Esophagus muscularis mucosa (tissue), 4 donors: ENCODE measurements around the gene C22orf23.
A peak's percentile ranks its signal among the peaks of the same experiment; 100 is the strongest.

Experiments
- EP300 ChIP-seq: sonication (generic); formaldehyde crosslinking; IDR thresholded peaks from one replicate; pipeline ENCODE4 v1.6.1; 2017; ENCODE audit warnings: antibody characterized with exemption
- POLR2AphosphoS5 ChIP-seq, 2 donors: sonication (generic); formaldehyde crosslinking; IDR thresholded peaks; one replicate each; pipeline ENCODE4 v1.6.1; 2017; ENCODE audit warnings: antibody characterized with exemption in 2 of 2
- TF ChIP-seq, protein P1 (sequence below), 3 experiments: fragments of 200-600 bp in 2 of 3; fragments of 450-650 bp in 1 of 3; sonication (generic) in 2 of 3; IDR thresholded peaks; one replicate each; pipeline ENCODE4 v1.5.1; 2017 to 2019; ENCODE audit warnings: antibody characterized with exemption in 3 of 3, mild to moderate bottlenecking in 2 of 3, moderate library complexity in 1 of 3

- TF ChIP-seq EP300 (no peak), POLR2AphosphoS5 (IDR thresholded peaks at IDR 0.05) (peak; percentile 93 to 96)
- TF ChIP-seq, protein P1, sequence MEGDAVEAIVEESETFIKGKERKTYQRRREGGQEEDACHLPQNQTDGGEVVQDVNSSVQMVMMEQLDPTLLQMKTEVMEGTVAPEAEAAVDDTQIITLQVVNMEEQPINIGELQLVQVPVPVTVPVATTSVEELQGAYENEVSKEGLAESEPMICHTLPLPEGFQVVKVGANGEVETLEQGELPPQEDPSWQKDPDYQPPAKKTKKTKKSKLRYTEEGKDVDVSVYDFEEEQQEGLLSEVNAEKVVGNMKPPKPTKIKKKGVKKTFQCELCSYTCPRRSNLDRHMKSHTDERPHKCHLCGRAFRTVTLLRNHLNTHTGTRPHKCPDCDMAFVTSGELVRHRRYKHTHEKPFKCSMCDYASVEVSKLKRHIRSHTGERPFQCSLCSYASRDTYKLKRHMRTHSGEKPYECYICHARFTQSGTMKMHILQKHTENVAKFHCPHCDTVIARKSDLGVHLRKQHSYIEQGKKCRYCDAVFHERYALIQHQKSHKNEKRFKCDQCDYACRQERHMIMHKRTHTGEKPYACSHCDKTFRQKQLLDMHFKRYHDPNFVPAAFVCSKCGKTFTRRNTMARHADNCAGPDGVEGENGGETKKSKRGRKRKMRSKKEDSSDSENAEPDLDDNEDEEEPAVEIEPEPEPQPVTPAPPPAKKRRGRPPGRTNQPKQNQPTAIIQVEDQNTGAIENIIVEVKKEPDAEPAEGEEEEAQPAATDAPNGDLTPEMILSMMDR (IDR thresholded peaks at IDR 0.05): no peak
Measured at GRCh38 chr22:37953437-37954179, at the start of gene C22orf23, which contains the start of gene POLR2F.
